Measurements from ENCODE around the gene LRRC4C. TPM values are rescaled to one million over a fixed set of nuclear protein-coding genes. Genes with fewer than 3 reads are reported as not detected.

LRRC4C gene
- total RNA-seq, 1 experiment from 2014 or later, result 0.13 TPM

DNA sequence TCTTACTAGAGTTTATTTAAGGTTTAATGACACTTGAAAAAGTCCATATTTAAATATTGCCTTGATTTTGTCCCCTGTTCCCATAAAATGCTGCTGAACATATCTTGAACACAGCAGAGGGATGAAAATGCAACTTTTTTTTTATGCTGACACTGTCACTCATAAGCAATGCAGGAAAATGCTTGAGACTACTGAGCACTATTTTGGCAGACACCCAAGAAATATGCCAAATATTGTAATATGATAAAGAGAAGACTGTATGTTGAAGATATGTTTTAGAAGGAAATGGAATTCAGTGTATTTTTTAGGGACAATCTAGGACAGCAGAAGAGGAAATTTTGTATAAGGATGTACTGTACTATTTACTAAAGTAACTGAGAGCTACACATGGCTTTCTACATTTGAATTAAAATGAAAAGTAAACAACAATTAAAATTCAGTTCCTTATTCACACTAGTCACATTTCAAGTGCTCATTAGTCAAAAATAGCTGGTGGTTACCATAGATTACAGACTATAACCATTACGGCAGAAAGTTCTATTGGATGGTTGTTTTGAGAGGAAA lies 58.6 kb downstream of the LRRC4C start:
- Mint-ChIP-seq H3K27me3 (ENCODE audit: low read depth) (no peaks in the 10 kb centered on the region), H3K4me1 (peaks cover 12 to 18% of the 10 kb centered on the region in 2 experiments), H3K36me3 (ENCODE audit: insufficient read depth in 1 of 3, low read depth in 3 of 3) (no peaks in the 10 kb centered on the region; a peak in 1 of 7 replicates), H3K4me3 (no peak overlapping the region), H3K9me3 (no peaks in the 10 kb centered on the region), H3K27ac (no peak overlapping the region)
- no peak for DNase-seq
- Histone ChIP-seq H2BK5ac (ENCODE audit: insufficient read length, low read length) (no peak overlapping the region), H3K23me2 (ENCODE audit: insufficient read length, low read depth, low read length, poor library complexity, severe bottlenecking) (no peaks in the 10 kb centered on the region), H4K5ac (ENCODE audit: insufficient read length, low read depth, low read length) (no peak overlapping the region), H3T11ph (ENCODE audit: low read length) (no peak overlapping the region), H3K4me2 (ENCODE audit: insufficient read depth, insufficient read length, low read length) (no peak overlapping the region), H3K4me1 (ENCODE audit: insufficient read depth, low read length) (peaks cover 3% of the 10 kb centered on the region; the same call in 1 of the 2 replicates), H4K20me1 (ENCODE audit: control insufficient read depth, insufficient read depth, insufficient read length) (no peaks in the 10 kb centered on the region), H2BK15ac (ENCODE audit: low read depth, low read length) (no peak overlapping the region), H3K56ac (ENCODE audit: insufficient read length, low read depth, low read length) (no peak overlapping the region), H3K9me3 (ENCODE audit: control insufficient read depth, low read depth, low read length) (no peaks in the 10 kb centered on the region), H3K27me3 (ENCODE audit: insufficient read depth, low read length) (no peaks in the 10 kb centered on the region), H3K4ac (ENCODE audit: low read depth, low read length) (no peak overlapping the region), H2BK20ac (ENCODE audit: low read depth, low read length, poor library complexity, severe bottlenecking) (no peak overlapping the region), H4K91ac (ENCODE audit: insufficient read length, low read depth, low read length) (no peak overlapping the region), H2AK5ac (ENCODE audit: insufficient read length, low read length) (no peak overlapping the region), H2BK12ac (ENCODE audit: insufficient read length, low read depth, low read length) (no peak overlapping the region), H3K27ac (ENCODE audit: insufficient read length, low read depth, low read length) (no peak overlapping the region), H2AFZ (ENCODE audit: low read length) (no peak overlapping the region), H4K8ac (replicated peaks; ENCODE audit: insufficient read length, low read depth, low read length) (no peak overlapping the region), H3K9ac (ENCODE audit: extremely low read depth, insufficient read length, low read length) (no peak overlapping the region), H3K14ac (ENCODE audit: insufficient read depth, low read length) (no peak overlapping the region), H3K23ac (ENCODE audit: insufficient read length, low read depth, low read length) (no peak overlapping the region), H3K79me2 (ENCODE audit: insufficient read depth, low read length) (no peaks in the 10 kb centered on the region), H2BK120ac (ENCODE audit: low read depth, low read length, poor library complexity, severe bottlenecking) (no peak overlapping the region), H3K79me1 (ENCODE audit: insufficient read depth, low read depth, low read length, poor library complexity, severe bottlenecking) (no peaks in the 10 kb centered on the region), H3K18ac (ENCODE audit: insufficient read length, low read depth, low read length) (no peak overlapping the region)
- TF ChIP-seq, protein P1, sequence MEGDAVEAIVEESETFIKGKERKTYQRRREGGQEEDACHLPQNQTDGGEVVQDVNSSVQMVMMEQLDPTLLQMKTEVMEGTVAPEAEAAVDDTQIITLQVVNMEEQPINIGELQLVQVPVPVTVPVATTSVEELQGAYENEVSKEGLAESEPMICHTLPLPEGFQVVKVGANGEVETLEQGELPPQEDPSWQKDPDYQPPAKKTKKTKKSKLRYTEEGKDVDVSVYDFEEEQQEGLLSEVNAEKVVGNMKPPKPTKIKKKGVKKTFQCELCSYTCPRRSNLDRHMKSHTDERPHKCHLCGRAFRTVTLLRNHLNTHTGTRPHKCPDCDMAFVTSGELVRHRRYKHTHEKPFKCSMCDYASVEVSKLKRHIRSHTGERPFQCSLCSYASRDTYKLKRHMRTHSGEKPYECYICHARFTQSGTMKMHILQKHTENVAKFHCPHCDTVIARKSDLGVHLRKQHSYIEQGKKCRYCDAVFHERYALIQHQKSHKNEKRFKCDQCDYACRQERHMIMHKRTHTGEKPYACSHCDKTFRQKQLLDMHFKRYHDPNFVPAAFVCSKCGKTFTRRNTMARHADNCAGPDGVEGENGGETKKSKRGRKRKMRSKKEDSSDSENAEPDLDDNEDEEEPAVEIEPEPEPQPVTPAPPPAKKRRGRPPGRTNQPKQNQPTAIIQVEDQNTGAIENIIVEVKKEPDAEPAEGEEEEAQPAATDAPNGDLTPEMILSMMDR (conservative IDR thresholded peaks at IDR 0.05), result no peak
- WGBS (ENCODE audit: extremely low coverage, insufficient read length, low lambda C conversion rate), result no CpG with 5 or more reads among the region's 1 CpG

All from H9 (cell line).